Stimulated activated CD8-positive, alpha-beta memory T cell treated with anti-CD3 and anti-CD28 coated beads, Interleukin-7, amount 100 ng/mL, for 24 hours (primary cell): ENCODE measurements around the gene PAN3.

Experiments used
- DNase-seq: peaks from one replicate; pipeline ENCODE4 v3.0.0-alpha.2; 2020; ENCODE audit warnings: low read depth

Gene PAN3

DNA sequence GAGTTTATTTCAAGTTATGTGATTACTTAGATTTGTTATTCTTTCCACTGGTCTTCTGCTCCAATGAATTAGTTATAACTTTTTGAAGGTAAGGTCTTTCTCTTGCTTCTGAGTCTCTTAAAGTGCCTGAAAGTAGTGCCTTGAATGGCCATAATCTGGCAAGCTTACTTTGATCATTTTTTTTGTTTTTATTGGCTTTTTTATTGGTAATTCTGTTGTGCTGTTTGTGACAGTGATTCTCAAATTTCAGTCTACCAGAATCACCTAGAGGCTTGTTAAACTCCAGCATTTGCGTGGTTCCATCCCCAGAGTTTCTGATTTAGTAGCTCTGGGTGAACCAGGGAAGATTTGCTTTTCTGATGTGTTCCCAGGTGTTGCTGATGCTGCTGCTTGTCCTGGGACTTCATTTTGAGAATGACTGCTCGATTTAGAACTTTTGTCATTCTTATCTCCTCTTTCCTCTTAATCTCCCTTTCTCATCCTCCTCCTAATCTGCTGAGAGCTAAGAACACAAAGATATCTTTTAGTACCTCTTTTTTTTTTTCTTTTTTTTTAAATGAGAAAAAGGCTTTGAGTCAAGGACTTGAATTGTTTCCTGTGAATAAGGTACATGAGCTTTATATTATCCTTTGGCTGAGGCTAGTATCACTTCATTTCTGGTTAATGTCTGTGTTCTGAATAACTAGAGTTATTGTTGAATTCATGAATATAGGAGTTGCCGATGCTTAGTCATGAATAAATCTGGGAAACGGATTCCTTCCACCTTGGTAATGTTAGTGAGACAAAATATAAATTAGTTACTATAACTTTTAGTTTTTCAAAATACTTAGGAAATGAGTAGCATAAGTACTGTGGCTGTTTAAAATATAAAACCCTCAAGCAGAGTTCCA is 91.4 kb downstream of the PAN3 start:
- no peak for DNase-seq

DNA sequence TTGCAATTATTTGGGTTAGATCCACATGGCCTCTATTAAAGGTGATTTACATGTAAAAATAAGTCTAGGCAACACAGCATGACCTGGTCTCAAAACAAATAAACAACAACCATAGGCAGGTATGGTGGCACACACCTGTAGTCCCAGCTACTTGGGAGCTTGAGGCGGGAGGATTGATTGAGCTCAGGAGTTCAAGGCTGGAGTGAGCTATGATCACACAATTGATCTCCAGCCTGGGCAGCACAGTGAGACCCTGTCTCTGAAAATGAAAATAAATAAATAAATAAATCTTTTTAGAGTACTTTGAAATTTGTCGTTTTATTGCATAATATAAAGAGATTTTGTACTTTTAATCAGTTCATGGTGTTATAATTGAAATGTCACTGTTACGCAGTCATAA is 93.3 kb downstream of the PAN3 start:
- DNase-seq = no peak

DNA sequence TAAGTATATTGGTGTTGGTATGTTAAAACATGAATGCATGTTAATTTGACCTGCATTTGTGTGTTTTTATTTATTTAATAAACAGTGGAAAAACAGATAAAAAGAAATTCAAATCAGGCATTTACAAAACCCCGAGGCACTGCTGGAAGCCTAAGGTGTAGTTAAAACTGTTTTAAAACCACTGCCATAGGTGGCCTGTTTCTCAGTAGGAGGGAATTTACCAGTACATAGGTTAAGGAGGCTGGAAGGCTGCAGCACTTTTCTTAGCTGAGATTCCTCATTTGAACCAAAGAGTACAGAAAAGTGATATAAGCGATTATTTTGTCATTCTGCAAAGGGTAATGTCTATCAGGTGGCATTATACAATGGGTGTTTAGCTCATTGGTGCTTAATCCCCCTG is 99.6 kb downstream of the PAN3 start:
- no peak for DNase-seq

DNA sequence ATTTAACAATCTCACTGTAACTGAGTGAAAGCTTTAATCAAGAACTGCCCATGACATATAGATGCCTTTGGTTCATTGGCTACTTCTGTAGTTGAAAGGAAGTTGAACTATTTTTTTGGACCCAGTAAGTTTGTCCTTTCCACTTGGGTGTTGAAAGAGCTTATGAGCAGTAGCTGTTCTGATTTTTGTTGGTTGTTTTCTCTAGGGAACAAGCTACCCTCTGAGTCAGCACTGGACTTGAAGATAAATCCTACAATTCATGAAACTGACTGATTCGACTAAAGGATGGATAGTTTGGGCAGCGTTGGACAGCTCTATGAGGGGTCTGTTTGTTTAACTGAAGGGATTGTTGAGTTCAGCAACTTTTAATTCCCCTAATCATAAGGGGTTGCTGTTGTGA is 101.0 kb downstream of the PAN3 start:
- no peak for DNase-seq

DNA sequence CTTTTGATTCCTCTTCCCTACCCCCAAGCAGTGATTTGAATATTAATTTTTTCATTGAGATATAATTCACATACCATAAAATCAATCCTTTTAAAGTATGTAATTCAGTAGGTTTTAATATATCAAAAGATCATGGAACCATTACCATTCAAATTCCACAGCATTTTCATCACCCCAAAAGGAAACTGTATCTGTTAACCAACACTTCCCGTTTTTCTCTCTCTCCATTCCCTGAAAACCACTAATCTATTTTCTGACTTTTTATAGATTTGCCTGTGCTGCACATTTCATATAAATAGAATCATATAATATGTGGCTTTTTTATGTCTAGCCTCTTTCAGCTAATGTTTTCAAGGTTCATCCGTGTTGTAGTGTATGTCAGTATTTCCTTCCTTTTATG is 107.1 kb downstream of the PAN3 start:
- no peak for DNase-seq

DNA sequence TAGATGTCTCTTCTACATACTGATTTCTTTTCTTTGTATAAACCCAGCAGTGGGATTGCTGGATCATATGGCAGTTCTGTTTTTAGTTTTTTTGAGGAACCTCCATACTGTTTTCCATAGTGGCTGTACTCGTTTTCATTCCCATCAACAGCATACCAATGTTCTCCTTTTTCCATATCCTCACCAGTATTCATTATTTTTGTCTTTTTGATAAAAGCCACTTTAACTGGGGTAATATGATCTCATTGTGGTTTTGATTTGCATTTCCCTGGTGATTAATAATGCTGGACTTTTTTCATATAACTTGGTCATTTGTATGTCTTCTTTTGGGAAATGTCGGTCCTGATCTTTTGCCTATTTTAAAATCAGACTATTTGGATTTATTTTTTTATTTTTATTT is 108.5 kb downstream of the PAN3 start:
- no peak for DNase-seq

DNA sequence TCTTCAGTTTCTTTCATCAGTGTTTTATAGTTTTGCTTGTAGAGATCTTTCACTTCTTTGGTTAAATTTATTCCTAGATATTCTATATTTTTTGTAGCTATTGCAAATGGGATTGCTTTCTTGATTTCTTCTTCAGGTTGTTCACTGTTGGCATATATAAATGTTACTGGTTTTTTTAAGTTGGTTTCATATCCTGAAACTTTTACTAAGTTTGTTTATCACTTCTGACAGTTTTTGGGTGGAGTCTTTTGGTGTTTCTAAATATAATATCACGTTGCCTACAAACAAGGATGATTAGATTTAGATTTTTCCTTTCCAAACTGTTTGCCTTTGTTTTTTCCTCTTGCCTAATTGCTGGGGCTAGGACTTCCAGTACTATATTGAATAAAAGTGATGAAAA is 109.7 kb downstream of the PAN3 start:
- no peak for DNase-seq

DNA sequence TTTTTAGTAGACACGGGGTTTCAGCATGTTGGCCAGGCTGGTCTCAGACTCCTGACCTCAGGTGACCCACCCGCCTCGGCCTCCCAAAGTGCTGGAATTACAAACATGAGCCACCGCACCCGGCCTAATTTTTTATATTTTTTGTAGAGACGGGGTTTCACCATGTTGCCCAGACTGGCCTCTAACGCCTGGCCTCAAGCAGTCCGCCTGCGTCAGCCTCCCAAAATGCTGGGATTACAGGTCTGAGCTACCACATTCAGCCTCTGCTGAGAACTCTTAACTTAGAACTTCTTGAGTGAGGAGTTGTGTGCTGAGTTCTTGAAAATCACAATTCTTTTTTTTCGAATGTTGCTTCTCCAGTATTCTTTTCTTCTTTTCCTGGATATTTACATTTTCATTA is 112.2 kb downstream of the PAN3 start:
- no peak for DNase-seq

DNA sequence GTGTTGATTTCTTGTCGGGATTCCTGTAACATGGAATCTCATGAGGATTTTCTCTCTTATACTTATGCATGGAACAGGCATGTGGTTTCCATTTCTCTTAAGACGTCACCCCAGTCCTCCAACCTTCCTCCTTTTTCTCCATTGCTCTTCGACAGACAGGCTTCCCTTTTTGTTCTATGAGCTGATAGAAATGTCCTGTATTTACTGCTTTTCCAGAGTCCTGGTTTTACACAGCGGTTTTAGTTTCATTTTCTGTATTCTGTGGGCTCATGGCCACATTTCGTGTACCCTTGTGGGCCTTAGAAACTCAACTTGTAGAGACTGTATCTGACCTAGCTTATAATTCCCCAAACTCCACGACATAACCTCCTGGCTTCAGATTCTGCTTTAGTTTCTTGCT is 113.1 kb downstream of the PAN3 start:
- no peak for DNase-seq

DNA sequence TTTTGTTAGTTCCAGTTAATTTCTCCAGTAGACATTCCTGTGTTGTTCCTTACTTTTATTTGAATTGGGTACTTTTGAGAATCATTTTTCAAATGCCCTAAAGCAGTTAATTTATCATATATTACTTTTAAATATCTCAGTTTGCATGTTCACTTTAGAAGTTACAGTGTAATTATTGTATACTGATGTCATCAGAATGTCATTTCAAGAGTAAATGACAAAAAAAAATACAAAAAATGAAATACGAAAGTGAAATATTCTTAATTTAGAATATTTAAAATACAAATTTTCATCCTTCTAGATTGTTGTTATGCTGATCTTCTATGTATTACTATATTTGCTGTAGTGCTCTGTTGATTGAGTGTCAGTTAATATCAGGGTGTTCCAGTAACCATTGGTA is 114.2 kb downstream of the PAN3 start:
- no peak for DNase-seq

DNA sequence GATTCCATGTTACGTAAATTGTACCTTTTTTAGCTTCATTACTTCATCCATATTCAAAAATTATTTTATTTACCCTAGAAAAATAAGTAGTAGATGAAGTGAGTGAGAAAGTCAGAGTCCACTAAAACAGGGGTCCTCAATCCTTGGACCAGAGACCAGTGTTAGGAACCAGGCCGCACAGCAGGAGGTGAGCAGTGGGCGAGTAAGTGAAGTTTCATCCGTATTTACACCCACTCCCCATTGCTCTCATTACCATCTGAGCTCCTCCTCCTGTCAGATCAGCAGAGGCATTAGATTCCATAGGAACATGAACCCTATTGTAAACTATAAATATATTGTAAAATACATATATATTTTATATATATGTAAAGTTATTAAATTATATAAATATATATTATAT is 119.0 kb downstream of the PAN3 start:
- no peak for DNase-seq

DNA sequence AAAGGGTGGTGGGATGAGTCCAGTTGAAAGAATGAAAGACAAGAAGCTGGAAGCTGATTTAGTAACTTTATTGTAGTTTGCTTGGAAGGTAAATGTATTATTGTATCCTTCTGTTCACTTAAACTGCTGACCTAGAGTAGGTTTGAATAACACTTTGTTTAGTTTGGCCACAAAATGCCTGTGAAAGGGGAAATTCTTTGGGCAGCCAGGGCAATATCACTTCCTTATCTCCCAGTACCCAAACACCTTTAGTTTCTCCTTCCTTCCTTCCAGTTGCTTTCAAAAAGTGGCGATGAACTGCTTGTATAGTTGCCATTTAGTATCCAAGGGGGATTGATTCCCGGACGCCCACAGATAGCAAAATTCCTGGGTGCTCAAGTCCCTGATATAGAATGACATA is 120.1 kb downstream of the PAN3 start:
- DNase-seq = no peak

DNA sequence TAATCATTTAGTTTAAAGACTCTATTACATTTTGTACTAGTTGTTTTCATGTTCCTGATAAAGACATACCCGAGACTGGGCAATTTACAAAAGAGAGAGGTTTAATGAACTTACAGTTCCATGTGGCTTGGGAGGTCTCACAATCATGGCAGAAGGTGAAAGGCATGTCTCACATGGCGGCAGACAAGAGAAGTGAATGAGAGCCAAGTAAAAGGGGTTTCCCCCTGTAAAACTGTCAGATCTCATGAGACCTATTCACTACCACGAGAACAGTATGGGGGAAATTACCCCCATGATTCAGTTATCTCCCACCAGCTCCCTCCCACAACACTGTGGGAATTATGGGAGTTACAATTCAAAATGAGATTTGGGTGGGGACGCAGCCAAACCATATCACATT is 129.2 kb downstream of the PAN3 start:
- DNase-seq = no peak

DNA sequence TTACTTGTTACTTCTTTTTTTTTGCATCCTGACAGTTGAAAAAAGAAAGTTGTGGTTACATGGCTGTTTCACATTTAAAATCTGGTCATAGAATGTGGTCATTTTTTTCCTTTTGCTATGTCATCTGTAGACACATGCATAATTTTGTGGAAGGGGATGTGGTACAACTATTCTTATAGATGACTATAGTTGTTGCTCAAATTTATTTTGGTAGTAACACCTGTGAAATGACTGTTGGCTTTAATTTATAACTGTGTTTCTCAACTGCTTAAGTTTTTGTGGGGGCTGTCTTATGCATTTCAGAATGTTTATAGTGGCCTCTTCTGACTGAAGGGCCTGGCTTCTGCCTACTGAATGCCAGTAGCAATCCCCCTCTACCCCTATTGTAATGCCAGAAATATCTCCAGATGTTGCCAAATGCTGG is 130.5 kb downstream of the PAN3 start:
- DNase-seq = no peak

DNA sequence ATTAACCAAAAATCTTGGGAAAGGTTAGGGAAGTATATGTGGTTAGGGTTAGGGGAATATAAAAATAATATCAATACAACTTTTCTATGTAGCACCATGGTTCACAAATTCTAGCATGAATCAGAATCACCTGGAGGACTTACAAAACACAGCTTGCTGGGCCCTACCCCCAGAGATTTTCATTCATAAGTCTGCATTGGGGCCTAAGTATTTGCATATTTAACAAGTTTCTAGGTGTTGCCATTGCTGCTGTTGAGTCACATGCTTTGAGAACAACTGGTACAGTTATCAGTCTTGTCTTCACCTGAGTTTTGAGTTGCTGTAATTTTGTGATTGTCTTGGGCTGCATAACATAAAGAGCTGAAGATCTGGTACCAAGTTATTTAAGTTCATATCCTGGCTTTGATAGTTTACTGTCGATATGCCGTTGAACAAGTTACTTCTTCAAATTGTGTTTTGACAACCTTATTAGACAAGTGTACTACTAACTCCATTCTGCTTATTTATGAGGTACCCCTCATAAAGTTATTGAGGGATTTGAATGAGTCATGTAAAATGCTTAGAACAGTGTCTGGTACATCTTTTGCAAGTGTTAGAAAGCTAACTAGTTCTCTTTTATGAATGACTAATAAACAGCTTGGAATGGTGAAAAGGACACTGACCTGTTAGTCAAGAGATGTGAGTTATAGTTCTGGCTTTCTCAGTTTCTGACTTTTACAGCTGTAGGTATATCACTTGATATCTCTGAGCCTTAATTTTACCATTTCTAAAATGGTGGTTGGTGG is 132.9 kb downstream of the PAN3 start:
- DNase-seq = no peak

DNA sequence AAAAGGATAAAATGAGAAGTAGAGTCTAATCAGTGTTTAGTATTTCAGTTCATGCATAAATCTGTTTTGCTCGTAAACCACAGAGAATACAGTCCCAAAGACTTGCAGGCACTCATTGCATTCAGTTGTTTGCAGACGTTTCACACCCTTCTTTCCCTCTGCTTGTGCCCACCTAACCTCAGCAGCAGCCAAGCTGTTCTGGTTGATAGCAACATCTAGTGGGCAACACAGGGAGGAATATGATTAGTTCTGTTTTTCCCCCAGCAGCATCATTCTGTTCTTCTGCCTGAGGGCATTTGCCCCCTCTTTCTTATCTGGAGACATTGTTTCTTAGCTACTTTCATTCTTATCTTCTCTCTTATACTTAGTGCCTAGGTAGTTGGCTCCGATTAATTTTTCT is 135.6 kb downstream of the PAN3 start:
- no peak for DNase-seq

DNA sequence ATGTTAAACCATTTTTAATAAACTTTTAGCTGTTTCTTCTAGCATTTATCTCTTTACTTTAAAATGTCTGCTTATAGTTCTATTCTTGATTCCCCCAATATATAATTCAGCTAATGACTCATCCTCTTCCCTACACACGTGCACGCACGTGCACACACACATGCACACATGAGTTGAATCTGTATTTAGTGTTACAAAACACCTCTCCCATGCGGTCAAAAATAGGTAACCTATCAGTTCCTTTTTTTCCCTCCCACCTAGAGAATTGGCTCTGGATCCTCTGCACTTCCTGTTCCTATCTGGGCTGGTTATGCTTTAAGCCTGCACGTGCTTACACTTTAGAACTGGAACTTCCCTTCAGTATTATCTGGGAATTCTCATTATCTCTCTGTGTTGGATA is 144.1 kb downstream of the PAN3 start:
- no peak for DNase-seq

DNA sequence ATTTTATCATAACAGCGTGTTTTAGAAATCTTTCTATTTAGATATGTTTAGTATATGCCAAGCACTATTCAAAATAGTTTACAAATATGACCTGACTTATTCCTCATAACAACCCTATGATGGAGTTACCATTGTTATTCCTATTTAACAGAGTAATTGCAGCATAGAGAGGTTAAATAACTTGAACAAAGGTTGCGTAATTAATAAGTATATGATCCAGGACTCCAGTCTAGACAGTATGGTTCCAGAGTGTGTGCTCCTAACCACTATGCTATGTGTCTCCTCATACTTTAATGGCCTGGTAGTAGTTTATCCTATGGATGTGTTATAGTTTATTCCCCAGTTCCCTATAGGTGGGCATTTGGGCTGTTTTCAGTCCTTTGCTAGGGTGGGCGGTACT is 145.3 kb downstream of the PAN3 start:
- DNase-seq = no peak

DNA sequence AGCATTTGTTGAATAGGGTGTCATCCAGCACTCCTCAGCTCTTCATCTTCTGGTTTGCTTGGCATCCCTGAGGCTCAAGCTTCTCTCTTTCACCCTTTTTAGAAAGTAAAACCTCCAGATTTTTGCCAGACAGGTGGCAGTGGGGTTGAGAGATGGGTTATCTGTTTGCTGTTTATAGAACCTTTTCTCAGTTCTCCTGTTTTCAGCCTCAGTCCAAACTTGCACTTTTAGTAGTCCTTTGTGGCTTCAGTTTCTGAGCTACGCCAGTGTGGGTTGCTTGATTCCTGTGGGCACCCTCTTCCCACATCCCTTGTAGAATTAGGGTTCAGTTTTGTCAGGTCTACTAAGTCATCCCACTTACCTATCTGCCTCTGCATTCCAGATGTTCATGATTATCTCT is 147.9 kb downstream of the PAN3 start:
- DNase-seq = no peak

DNA sequence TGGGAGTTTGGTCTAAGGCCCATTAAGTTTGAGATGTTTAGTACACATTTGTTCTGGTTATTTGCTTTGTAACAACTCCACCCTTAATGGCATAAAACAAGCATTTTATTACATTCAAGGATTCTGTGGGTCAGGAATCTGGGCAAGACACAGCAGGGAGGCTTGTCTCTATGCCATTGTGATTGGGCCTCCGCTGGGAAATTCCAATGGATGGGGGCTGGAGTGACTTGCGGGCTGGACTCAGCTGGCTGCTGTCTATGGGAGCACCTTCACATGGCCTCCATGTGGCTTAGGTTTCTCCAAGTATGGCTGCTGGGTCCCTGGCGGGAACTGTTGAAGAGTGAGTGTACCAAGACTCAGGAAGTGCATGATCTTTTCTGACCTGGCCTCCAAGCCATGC is 159.0 kb downstream of the PAN3 start:
- no peak for DNase-seq

DNA sequence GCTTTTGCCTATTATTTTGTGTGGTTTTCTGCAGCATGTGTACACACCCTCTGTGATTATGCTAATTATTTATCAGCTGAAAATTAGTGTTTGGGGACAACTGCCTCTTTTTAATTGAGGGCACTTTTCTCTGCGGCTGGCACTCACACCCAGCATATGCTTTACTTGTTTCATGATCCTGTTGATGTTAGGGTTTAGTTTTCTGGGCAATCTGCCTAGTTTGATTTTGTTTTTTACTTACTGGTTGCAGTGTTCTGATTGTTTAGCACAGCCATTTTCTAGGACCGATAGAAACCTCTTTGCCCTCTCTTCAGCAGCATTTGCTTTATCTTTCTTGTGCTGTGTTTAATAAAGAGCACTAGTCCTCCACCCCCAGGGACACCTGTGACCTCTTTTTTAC is 161.6 kb downstream of the PAN3 start:
- DNase-seq = no peak

DNA sequence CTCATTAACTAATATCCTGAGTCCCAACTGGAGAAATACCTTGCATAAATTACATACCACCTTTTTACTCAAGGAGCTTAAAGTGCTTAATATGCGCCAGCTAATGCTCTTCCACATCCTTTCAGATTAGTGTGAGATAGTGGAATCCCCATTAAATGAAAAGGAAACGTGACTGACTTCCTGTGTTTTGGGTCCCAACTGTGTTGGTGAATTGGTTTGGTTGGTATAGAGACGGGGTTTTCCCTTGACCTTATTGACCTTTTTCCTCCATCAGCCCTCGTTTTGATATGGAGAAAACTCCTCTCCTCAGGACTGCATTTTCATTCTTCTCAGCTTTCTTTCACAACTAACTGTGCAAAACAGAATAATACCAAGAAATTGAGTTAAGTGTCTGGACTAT is 163.5 kb downstream of the PAN3 start:
- no peak for DNase-seq

DNA sequence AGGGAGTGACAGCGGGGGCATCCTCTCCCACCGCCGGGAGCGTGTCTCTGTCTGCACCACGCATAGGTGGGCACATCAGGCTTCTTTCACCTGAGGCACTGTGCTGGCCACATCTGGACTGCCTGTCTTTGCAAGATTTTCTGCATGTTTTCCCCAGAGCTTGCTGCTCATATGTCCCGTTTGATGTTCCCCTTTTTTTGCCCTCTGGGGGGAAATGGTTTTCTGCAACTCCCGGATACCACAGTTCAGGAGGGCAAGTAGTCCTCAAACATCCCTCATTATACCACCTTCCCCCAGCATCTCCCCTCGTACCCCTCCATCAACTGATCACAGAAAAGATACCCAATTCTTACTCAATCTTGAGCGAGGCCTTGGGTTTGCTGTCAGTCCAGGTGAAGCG is 168.0 kb downstream of the PAN3 start:
- DNase-seq = no peak

DNA sequence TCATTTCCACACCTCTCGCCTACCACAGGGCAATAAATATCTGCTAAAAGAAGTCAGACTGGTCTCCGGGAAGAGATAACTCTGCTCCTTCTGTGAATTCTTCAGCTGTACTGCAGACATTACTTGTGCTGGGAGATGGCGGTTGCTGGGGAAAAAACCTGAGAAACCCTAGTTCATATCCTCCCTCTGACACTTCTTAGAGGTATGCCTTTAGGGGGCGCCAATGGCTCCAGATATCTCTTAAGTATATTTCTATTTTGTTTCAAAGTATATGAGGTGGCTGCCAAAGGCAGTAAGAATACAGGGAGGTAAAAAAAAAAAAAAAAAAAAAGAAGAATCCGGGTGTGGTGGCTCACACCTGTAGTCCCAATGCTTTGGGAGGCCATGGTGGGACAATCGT is 175.2 kb downstream of the PAN3 start:
- DNase-seq = no peak
